HG02970 (cell line): ENCODE results near the gene DNMT3L.
"Not testable (repeated sequence)": the region's sequence is repeated elsewhere in the genome, so short reads cannot be mapped to it uniquely, and the experiment has no call there.

Experiments
- ATAC-seq: cut with Tn5 transposase; IDR thresholded peaks from one replicate; pipeline ENCODE4 v1.9.1; 2021; ENCODE audit warnings: mild to moderate bottlenecking, moderate library complexity, moderate number of reproducible peaks; ENCODE audit not compliant: unreplicated experiment, low FRiP score

Gene DNMT3L

DNA sequence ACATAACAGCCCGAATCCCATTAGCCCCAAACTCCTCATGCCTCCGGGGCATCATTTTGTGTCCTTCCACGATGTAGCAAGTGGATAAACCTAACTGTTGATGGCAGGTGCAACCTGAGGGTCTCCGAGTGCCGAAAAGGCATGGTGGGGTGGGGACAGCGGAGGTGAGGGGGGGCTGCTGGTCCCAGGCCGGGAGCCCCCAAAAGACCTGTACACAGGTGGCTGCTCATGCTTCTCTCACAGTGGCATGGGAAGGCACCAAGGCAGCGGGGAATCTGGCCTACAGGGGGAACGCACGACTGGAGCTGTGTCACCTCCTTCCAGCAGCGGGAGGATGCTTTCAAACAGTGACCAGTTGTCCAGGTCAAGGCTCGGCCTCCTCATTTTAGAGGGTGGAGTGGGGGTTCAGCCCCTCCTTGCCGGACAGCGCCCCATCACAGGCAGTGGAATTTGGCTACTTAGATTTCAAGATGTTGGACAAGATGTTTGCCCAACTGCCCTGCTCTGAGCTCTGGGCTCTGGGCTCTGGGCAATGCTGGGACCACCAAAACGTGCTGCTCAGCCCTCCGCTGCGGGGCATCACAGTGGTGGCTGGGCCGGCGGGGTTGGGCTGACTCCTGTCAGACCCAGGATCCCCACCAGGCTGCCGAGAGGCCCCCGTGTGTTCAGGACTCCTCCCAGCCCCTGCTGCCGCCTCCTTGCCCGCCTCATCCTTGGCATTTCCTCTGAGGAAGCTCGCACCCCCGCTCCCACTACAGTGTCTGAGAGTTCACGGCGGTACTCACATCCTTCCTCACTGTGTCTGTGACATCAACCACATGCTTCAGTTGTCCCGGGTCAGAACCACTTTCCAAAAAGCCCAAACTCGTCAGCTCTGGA, 7.6 kb downstream of the DNMT3L start:
- ATAC-seq: no peak

DNA sequence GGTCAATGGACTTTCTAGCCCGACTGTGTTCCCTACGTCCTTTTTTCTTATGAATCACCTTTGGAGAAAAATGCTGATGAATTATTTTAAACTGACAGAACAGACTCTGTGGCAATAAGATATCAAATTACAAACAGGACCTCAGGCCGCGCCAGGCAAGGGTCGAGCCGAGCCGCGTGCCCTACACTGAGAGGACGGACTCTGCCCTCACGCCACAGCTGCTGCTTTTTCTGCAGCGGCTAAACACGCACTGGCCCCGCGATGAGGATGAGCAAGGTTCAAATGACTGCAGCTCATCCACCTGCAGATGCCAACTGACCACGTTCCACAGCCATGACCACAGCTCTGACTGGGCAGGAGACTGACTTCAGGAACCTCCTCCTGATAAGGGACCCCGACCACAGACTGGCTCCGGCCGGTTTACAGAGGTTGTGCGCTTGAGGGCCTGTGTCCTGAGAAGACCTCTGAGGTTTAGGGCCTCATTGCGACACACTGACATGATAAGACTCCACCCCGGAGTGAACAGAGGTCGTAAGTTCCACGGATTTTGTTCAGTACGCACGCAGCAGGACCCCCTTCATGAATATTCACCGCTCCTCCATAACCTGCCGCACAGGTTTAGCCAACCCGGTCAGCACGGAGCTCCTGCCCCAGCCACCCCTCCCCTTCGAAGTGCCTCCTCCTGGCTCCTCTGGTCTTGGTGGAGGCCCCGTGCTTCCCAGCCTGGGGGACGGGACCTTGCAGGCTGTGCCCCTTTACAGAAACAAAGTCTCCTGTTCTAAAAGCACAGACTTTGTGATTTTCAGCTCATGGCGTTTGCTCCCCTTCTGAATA, 12.3 kb downstream of the DNMT3L start:
- not testable (repeated sequence) for ATAC-seq

DNA sequence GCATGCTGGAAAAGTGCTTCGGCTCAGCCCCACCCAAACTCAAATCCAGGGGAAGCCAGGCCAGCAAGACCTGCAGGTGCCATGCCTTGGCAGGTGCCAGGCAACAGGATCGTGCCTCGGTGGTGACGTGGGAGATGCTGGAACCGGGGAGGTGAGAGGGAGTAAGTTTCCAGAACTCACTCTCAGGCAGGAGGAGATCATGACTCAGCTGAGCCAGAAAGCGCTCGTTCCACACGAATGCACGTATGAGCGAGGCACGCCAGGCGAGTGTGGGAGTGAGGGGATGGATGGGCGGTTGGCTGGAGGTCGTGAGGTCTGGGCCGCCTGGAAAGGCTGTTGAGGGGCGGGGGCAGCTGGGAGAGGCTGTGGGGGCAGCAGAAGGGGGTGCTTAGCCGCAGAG, 13.8 kb downstream of the DNMT3L start:
- not testable (repeated sequence) for ATAC-seq

DNA sequence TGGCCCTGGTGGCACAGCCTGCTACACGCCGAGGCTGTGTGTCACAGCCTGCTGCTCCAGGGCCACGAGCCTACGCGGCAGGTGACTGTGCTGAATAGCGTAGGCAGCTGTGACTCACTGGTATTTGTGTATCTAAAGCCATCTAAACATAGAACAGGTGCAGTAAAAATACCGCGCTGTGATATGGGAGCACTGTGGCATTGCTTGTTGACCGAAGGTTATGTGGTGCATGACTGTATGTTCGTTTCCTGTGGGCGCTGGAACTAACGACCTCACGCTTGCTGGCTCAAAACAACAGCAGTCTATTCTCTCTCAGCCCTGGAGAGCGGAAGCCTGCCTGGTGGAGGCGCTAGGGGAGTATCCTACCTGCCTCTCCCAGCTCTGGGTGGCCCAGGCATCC, 17.7 kb downstream of the DNMT3L start:
- peak; percentile 34 for ATAC-seq

DNA sequence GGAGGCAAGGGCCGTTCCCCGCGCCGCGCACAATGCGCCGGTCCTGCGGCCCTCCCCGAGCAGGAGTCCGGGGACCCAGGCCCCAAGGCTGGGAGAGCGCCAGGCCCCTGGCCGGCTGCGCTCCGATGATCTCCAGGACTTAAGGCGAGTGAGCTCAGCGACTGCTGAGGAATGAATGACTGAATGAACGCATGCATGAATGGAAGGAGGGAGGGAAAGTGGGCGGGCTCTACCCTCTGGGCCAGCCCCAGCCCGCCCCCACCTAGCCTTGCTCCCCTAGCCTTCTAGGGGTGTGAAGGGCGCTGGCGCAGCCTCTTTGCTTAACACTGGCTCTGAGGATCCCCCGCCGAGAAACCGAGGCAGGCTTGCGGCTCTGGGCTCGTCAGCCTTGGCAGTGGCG, 20.4 kb downstream of the DNMT3L start:
- not testable (repeated sequence) for ATAC-seq

DNA sequence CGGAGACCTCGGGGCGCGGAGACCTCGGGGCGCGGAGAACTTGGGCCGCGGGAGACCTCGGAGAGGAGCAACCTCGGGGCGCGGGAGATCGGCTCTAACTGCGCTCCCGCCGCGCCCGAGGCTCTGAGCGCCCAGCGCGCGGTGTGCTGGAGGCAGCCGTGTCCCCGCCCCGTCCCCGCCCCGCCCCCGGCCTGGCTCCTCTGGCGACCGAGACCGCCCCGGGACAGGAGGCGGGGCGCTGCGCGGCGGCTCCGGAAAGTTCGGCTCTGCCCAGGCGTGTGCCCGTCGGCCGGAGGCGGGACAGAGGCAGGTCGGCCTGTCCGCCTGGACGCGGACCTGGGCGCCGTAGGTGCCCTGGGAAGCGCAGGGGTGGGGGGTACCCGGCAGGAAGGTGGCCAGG, 20.9 kb downstream of the DNMT3L start, which contains the start of gene ICOSLG:
TSS of gene ICOSLG (minus strand) at position 102 of the 400 bp plus-strand sequence. CDS start 126 bp downstream, outside the sequence.
- ATAC-seq: not testable (repeated sequence)

DNA sequence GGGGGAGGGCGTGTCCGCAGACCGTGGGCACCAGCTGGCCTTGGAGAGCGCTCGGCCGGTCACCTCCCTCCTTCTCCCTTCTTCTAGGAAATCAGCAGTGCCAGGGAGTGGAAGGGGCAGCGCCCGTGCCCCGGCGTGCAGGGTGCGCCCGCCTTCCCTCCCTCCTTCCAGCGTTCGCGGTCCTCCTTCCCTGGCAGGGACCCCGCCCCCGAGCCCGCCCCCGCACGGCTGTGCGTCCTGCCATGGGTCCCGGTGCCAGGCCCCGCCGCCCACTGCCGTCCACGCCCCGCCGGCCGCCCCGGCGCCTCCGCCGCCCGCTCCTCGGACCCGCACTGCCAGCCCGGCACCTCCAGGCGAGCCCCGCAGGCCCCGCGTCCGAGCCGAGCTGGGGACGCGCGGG, 21.3 kb downstream of the DNMT3L start:
- not testable (repeated sequence) for ATAC-seq

DNA sequence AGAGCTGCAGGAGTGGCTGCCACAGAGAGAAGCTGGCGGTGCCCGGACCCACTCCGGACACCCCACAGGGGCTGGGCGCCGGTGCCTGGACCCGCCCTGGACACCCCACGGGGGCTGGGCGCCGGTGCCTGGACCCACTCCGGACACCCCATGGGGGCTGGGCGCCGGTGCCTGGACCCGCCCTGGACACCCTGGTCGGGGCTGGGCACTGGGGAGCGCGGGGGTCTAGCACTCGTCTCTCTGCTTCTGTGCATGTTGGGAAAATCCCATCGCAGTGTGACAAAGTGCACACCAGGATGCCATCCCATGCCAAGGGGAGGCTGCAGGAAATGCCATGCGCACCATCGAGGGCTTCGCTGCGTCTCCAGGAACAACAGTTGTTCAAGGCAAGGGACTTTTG, 32.1 kb downstream of the DNMT3L start:
- not testable (repeated sequence) for ATAC-seq

DNA sequence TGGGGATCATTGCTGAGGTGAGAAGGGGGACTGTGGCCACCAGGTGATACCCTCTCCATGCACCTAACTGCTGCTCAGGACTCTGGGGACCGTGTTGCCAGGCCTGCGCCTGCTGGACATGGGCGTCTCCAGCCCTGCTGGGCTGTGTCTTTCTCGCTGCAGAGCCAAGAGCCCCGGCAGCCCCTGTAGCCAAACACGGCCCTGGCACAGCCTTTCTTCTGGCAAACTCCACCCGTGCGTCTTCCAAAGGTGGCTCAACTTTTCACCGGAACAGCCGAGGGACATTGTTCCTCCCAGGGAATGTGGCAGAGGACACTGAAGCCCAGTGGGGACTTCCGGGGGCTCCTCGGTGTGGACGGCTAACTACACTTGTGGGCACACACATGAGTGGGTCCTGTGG, 33.6 kb downstream of the DNMT3L start:
- ATAC-seq: not testable (repeated sequence)

DNA sequence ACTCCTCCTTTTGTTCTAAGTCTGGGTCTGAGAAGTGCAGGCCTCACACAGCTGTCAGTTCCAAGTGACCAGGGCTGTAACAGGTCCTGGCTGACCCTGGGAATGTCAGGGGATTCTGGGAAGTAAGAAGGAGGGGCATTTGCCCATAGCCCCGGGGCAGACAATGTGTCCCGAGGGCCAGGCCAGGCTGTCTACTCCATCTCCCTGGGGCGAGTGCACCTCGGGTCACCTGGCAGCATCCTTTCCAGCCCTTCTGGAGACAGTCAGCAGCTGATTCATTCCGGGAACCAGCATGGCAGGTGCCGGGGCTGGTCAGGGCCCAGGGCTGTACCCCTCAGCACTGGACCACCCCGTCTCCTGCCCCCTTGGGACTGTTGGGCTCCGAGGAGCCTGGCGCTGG, 34.1 kb downstream of the DNMT3L start:
- not testable (repeated sequence) for ATAC-seq

DNA sequence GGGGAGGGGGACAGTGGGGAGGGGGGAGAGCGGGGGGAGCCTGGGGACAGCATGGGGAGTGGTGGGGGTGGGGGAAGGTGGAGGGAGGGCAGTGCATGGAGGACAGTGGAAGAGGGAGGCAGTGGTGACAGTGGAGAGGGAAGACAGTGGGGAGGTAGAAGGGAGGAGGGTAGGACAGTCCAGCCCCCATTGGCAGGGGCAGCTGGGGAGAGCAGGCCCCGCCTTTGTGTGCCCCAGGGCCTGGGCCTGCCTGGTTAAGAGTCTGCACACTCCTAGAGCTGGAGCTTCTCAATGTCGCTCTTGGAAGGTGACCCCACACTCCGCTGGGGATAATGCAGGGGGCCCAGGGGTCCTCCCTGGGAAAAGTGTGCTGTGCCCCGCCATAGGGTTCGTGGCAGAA, 36.1 kb downstream of the DNMT3L start:
- ATAC-seq: not testable (repeated sequence)

DNA sequence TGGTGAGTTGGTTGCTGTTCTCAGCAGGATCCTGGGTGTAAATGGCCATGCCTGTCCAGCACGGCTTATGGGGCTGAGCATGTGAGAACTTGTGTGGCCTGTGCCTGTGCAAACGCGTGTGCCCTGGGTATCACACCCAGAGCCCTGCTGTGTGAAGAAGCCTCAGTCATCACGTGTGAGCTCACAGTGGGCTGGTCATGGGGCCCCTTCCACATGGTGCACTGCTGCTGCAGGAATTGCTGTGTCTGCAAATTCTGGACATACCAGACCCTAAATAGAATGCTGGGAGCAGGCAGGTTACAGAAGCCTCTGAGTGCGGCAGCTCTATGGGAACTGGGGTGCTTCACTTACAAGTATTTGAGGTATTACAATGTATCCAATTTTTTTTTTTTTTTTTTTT, 38.4 kb downstream of the DNMT3L start:
- ATAC-seq: not testable (repeated sequence)

DNA sequence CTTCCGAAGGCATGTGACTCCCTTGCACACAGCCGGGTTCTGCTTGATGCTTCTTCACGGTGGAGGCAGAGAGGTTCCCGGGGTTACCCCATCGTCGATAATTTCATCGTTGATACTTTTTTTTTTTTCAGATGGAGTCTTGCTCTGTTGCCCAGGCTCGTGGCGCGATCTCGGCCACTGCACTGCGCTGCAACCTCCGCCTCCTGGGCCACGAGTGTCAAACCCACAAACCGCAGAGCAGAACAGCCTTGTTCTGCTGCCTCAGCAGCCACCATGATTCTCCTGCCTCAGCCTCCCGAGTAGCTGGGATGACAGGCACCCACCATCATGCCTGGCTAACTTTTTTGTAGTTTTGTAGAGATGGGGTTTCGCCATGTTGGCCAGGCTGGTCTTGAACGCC, 41.0 kb downstream of the DNMT3L start:
- not testable (repeated sequence) for ATAC-seq

DNA sequence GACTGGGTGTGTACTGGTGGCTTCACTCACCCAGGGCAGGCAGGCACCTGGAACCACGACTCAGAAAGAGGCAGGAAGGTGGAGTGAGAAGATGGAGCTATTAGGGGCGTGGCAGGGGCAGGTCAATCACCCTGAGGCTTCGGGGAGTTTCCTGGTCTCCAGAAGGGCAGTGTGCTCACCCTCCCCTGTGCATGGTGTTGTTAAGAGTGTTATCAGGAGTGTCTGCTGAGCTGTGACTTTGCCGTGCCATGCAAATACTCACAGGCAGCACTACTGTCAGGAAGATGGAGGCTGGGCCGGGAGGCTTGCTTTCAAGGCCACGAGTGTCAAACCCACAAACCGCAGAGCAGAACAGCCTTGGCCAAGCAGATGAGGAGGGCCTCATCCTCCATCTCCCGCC, 43.2 kb downstream of the DNMT3L start:
- not testable (repeated sequence) for ATAC-seq

DNA sequence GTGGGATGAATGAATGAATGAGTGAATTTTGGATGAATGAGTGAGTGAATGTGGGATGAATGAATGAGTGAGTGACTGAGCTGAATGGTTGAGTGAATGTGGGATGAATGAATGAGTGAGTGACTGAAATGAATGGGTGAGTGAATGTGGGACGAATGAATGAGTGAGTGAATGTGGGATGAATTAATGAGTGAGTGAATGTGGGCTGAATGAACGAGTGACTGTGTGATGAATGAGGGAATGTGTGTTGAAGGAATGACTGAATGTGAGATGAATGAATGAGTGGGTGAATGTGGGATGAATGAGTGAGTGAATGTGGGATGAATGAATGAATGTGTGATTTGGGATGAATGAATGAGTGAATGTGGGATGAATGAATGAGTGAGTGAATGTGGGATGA, 49.7 kb downstream of the DNMT3L start:
- not testable (repeated sequence) for ATAC-seq

DNA sequence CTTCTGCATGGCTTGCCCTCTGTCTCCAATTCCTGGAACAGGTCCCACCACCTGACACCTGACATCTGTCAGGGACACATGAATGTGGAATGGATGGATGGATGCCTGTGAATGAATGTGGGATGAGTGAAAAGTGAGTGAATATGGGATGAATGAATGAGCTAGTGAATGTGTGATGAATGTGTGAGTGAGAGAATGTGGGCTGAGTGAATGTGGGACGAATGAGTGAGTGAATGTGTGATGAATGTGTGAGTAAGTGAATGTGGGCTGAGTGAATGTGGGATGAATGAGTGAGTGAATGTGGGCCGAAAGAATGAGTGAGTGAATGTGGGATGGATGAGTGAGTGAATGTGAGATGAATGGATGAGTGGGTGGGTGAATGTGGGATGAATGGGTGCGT, 50.1 kb downstream of the DNMT3L start:
- not testable (repeated sequence) for ATAC-seq

DNA sequence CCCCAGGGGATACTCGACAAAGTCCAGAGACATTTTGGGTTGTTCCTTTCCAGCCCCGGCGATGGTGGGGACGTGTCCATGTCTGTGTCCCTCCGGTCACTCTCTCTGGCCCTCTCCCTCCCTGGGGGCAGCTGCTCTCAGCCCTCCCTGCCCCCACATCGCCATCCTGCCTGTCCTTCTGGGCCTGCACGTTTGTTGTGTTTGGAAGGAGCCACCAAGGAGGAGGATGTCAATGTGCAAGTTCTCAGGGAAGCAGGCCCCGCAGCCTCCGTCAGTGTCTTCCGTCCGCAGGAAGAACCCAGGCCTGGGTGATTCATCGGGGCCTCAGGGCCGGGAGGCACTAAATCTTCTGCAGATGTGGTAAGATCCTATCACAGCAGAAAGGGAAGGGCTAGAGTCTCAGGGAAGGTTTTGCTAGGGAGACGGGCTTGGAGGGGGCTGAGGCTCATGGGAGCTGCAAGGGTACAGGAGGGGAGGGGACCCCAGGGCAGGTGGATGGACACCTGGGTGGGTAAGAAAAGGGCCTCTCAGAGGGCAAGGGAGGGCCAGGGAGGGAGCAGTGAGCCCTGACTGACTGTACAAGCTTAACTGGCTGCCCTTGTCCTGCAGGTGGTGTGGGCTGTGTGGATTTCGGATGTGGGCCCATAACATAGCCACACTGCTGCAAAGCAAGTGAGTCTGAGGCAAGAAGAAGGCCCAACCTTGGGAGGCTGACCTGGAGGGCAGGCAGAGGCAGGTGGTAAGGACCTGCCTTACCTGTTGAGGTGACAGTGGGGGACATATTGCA, 53.6 kb downstream of the DNMT3L start:
- ATAC-seq: not testable (repeated sequence)

DNA sequence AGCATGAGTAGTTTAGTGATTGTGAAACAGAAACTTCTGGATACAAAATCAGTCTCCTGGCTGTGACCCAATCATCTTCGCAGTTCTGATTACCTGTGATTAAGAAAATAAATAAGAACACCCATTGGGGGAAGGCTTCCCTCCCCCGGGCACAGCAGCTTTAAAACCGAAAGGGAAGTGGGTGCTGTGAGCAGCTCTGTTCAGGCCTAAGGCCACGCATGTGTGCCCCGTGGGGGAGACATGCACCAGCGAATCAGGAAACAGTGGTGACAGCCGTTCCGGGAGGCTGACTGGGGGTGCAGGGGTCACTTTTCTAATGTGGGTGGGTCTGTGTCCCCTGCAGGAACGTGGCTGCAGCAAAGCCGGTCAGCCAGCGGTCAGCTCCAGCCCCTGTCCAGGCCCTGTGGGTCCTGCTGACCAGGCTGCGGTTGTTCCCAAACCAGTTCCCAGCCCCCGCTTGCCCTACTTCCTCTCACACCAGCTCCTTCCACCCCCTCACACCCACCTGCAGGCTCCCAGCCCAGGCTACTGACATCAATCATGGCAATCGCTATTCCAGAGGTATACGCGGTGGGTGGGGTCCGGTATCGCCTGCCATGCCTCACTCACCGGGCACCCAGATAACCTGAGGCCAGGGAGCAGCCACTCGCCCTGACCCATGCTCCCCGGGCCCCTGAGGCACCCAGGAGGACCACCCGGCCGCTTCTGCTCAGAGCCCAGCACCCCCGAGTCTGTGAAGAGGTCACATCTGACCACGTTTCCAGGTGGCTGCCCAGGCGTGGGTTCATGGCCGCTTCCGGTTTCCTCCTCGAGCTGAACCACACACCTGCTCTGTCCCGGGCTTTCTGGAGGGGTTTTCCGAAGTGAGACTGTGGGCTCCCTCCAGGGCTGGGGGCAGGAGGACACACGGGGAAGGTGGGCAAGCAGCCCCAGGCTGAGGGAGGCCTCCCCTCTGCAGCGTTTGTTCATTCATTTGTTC, 54.7 kb downstream of the DNMT3L start:
- peak; percentile 54 for ATAC-seq

DNA sequence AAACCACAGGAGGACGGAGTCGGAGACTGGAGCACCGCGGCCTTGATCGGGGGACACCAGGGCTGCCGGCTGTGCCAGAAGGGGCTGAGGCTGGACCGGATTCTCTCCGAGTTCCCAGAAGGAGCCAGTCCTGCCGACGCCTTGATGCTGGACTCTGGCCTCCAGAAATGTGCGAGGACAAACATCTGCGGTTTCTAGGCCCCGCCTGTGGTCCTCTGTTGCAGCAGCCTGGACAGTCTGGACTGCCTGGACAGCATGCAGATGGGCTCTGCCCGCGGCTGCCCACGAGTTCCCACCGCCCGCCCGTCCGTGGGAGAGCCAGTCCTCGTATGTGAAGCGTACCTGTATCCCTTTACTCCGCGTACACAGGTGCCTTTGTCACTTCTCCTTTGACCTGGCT, 55.5 kb downstream of the DNMT3L start:
- ATAC-seq: not testable (repeated sequence)
